Left ventricle myocardium inferior (tissue), 1 donor: ENCODE data around the gene ZKSCAN1. TPM values are rescaled to one million over a fixed set of nuclear protein-coding genes. Genes with fewer than 3 reads are reported as not detected.
A peak's percentile ranks its signal among the peaks of the same experiment; 100 is the strongest.
"Not testable (repeated sequence)": the region's sequence is repeated elsewhere in the genome, so short reads cannot be mapped to it uniquely, and the experiment has no call there.

Experiments used
- DNase-seq: peaks from one replicate; pipeline ENCODE4 v3.0.0-alpha.2; 2020
- H3K27ac ChIP-seq: fragments of 200-600 bp; replicated peaks from 2 replicates; pipeline ENCODE4 v1.8.0; 2021
- H3K27me3 ChIP-seq: fragments of 200-600 bp; 2 replicates; pipeline ENCODE4 v1.8.0; 2021; ENCODE audit warnings: low read depth
- H3K36me3 ChIP-seq: fragments of 200-600 bp; 2 replicates; pipeline ENCODE4 v1.8.0; 2021
- H3K4me1 ChIP-seq: fragments of 200-600 bp; 2 replicates; pipeline ENCODE4 v1.8.0; 2021
- H3K4me3 ChIP-seq: fragments of 200-600 bp; 2 replicates; pipeline ENCODE4 v1.8.0; 2021; ENCODE audit warnings: mild to moderate bottlenecking, moderate library complexity
- H3K9me3 ChIP-seq: fragments of 200-600 bp; replicated peaks from 2 replicates; pipeline ENCODE4 v1.8.0; 2021
- intact Hi-C: fragments of 100-400 bp; cut with micrococcal nuclease; formaldehyde crosslinking; loops from one replicate; pipeline ENCODE4 v1.11.0; 2022
- long read RNA-seq: library from polyadenylated mRNA; unstranded; transcript quantifications from one replicate; pipeline ENCODE4 v2.0.0, GENCODE V29; 2021
- total RNA-seq: library from RNA; stranded (reverse); fragmentation: NEBNext Ultra II Directional; extraction: Animal tissue kit (Norgen Biotek cat#: 25700); gene quantifications from one replicate; pipeline ENCODE4 v1.2.1, GENCODE V29; 2021
- TF ChIP-seq, protein P1 (sequence below): fragments of 200-600 bp; IDR thresholded peaks from 2 replicates; pipeline ENCODE4 v1.8.0; 2021; ENCODE audit warnings: antibody characterized with exemption, mild to moderate bottlenecking, borderline replicate concordance
- donor health status: DM: no; HTN: yes; CAD: no; lungs with severe emphysema.

The ZKSCAN1 gene
- total RNA-seq = 37.1 TPM
- long read RNA-seq, full-length matches to known transcripts = 6 of 17 reads
- long read RNA-seq, partial matches to known transcripts = 5 of 17 reads
- long read RNA-seq, other reads (novel, unspliced or antisense) = 6 of 17 reads

DNA sequence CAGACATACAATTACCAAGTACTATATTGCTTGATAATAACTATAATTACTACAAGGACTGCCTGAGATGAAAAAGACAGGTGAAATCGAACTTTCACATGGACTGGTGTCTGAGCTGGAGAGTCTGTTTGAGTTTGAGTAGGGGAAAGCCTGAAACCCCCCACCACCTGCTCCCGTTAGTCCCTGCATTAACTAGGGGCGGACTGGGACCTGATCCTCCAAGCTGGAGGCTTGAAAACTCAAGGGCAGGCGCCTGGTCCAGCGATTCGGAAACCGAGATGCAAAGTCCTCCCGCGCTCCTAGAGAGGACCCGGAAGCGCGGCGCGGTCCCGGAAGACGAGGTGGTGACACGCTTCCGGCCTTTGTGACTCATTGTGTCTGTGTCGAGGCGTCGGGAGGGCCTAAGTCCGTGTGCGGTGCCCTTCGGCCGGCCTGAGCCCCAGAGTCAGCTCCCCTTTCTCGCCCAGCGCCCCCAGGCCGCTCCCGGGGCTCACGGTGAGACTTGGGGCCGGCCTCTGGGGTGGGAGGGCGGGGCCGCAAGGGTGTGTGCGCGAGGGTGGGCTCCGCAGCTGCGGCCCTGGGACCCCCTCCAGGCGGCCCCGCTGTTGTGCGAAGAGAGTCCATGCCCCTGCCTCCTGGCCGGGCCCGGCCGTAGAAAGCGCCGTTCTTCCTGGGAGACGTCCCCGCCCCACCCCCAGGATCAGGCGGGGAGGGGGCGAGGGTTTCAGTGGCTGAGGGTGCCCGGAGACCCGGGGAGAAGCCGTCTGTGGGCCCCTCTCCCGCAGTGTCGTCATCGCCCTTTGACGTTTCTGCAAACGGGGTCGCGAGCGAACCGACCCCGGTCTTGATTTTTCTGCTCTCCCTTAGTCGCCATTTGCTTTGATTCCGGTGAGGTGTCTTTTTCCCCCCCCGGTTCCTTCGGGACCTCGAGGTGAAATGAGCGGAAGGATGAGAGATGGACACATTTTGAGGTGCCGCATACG lies at the start of gene ZKSCAN1:
ZKSCAN1 (plus strand) TSS at position 365 of the 983 bp plus-strand sequence. CDS start 7,911 bp downstream, outside the sequence.
- H3K4me1 ChIP-seq = peaks cover 53% of the 10 kb centered on the region
- H3K9me3 ChIP-seq = no peaks in the 10 kb centered on the region
- peak within 1 kb of the TSS; percentile 96 for H3K27ac ChIP-seq
- DNase-seq = peak; percentile 84
- intact Hi-C loops = no loop called here
- no peaks in the 10 kb centered on the region for H3K27me3 ChIP-seq
- H3K4me3 ChIP-seq = peak within 1 kb of the TSS; percentile 98
- H3K36me3 ChIP-seq = no peaks in the 10 kb centered on the region
- TF ChIP-seq, protein P1, sequence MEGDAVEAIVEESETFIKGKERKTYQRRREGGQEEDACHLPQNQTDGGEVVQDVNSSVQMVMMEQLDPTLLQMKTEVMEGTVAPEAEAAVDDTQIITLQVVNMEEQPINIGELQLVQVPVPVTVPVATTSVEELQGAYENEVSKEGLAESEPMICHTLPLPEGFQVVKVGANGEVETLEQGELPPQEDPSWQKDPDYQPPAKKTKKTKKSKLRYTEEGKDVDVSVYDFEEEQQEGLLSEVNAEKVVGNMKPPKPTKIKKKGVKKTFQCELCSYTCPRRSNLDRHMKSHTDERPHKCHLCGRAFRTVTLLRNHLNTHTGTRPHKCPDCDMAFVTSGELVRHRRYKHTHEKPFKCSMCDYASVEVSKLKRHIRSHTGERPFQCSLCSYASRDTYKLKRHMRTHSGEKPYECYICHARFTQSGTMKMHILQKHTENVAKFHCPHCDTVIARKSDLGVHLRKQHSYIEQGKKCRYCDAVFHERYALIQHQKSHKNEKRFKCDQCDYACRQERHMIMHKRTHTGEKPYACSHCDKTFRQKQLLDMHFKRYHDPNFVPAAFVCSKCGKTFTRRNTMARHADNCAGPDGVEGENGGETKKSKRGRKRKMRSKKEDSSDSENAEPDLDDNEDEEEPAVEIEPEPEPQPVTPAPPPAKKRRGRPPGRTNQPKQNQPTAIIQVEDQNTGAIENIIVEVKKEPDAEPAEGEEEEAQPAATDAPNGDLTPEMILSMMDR = no peak

DNA sequence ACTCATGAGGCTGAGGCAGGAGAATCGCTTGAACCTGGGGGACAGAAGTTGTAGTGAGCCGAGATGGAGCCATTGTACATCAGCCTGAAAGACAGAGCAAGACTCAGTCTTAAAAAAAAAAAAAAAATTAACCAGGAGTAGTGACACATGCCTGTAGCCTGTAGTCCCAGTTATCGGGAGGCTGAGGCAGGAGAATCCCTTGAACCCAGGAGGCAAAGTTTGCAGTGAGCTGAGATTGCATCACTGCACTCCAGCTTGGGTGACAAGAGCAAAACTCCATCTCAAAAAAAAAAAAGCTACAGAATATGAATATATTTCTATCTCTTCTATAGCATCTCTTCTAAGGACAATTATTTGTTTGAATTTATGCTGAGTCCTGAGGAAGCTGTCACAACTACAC lies 46.1 kb upstream of the ZKSCAN1 start:
- intact Hi-C loops = no loop called here
- H3K4me3 ChIP-seq = no peak overlapping the region
- peaks cover 3% of the 10 kb centered on the region for H3K9me3 ChIP-seq
- DNase-seq = no peak
- H3K36me3 ChIP-seq = no peaks in the 10 kb centered on the region
- no peak overlapping the region for H3K27ac ChIP-seq
- peaks cover 18% of the 10 kb centered on the region for H3K27me3 ChIP-seq
- H3K4me1 ChIP-seq = peaks cover 4% of the 10 kb centered on the region
- TF ChIP-seq, protein P1 = no peak

DNA sequence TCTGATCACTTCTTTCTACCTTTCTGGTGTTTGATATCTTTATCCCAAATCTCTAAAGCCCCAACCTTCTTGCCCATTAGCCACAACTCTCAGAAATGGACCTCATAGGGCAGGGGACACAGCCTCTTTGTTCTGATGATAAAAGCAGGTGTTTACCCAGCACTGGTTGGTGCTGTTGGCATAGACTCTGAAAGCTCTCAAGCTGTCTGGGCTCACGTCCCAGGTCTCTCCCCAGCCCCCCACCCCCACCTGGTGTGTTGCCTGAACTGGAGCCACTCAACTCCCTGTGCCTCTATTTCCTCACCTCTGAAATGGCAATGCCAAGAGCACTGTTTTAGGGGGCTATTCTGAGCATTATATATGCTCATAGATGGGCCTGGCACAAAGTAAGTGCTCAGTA lies 45.6 kb upstream of the ZKSCAN1 start:
- H3K36me3 ChIP-seq, DNase-seq, intact Hi-C loops, H3K9me3 ChIP-seq, H3K4me1 ChIP-seq, H3K4me3 ChIP-seq, H3K27ac ChIP-seq: not testable (repeated sequence)
- H3K27me3 ChIP-seq = peaks cover 13% of the 10 kb centered on the region

DNA sequence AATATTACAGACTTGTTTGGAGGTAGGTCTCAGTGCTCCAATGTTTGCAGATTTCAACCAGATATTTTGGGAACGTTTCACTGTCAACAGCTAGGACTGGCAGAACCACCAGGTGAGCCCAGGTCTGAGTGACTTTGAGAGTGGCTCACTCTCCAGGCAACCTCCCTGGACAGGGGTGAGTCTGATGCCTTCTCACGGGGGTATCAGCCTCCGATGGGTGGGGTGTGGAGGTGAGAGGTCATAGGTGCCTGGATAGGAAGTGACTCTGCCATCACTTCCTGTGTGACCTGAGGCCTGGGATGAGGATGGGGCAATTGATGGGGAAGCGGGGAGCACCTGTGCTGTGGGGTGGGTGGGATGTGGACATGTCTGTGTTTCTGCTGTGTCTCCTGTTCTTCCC lies 44.2 kb upstream of the ZKSCAN1 start:
- TF ChIP-seq, protein P1 = no peak
- H3K4me1 ChIP-seq = peaks cover 14% of the 10 kb centered on the region
- H3K27me3 ChIP-seq = peaks cover 2% of the 10 kb centered on the region
- H3K4me3 ChIP-seq = no peak overlapping the region
- H3K36me3 ChIP-seq = no peaks in the 10 kb centered on the region
- H3K27ac ChIP-seq = no peak overlapping the region
- intact Hi-C loops = no loop called here
- DNase-seq = no peak
- peaks cover 3% of the 10 kb centered on the region for H3K9me3 ChIP-seq

DNA sequence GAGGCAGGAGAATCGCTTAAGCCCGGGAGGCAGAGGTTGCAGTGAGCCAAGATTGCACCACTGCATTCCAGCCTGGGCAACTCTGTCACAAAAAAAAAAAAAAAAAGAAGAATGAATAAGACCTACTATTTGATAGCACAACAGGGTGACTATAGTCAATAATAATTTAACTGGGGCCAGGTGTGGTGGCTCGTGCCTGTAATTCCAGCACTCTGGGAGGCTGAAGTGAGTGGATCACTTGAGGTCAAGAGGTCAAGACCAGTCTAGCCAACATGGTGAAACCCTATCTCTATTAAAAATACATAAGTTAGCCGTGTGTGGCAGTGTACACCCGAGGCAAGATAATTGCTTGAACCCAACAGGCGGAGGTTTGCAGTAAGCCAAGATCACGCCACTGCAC lies 41.6 kb upstream of the ZKSCAN1 start:
- H3K27ac ChIP-seq, intact Hi-C loops, H3K9me3 ChIP-seq, H3K36me3 ChIP-seq, H3K4me3 ChIP-seq, DNase-seq, H3K27me3 ChIP-seq: not testable (repeated sequence)
- H3K4me1 ChIP-seq = peaks cover 17% of the 10 kb centered on the region

DNA sequence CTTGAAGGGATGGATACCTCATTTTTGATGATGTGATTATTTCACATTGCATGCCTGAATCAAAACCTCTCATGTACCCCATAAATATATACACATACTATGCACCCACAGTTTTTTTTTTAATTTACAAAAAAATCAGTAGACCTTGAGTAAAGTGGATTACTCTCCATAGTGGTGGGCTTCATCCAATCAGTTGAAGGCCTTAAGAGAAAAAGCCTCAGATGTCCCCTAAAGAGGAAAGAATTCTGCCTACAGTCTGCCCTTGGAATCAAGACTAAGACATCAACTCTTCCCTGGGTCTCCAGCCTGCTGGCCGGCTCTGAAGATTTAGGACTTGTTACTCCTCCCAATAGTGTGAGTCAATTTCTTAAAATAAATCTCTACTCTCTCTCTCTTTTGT lies 40.7 kb upstream of the ZKSCAN1 start:
- TF ChIP-seq, protein P1 = no peak
- peaks cover 3% of the 10 kb centered on the region for H3K9me3 ChIP-seq
- intact Hi-C loops = no loop called here

More for the DNA sequence above, 40.7 kb upstream of the ZKSCAN1 start:
- no peak overlapping the region for H3K27ac ChIP-seq
- peak overlapping the region; percentile 54 for H3K4me3 ChIP-seq
- H3K27me3 ChIP-seq = peaks cover 9% of the 10 kb centered on the region
- no peaks in the 10 kb centered on the region for H3K36me3 ChIP-seq
- DNase-seq = no peak
- H3K4me1 ChIP-seq = peaks cover 17% of the 10 kb centered on the region
